Lower leg skin (tissue), 3 donors: ENCODE data around the gene IL1A.

Experiments used
- CTCF ChIP-seq, 3 donors: fragments of 450-650 bp; IDR thresholded peaks; one replicate each; pipeline ENCODE4 v1.5.1; 2016; ENCODE audit warnings: antibody characterized with exemption in 3 of 3, mild to moderate bottlenecking in 3 of 3, moderate library complexity in 2 of 3
- POLR2A ChIP-seq, 2 donors: fragments of 450-650 bp; IDR thresholded peaks; one replicate each; pipeline ENCODE4 v1.6.1; 2016 to 2017; ENCODE audit warnings: antibody characterized with exemption in 2 of 2, mild to moderate bottlenecking in 1 of 2, moderate library complexity in 1 of 2

- TF ChIP-seq CTCF (IDR thresholded peaks at IDR 0.05), result no peak
- TF ChIP-seq POLR2A (IDR thresholded peaks at IDR 0.05), result no peak
These were observed 12.0 kb downstream of the IL1A start for GRCh38 chr2:112772322-112772721.
